ENCODE data around the gene C1orf116.

C1orf116 gene

GRCh38 chr1:207032528-207033017 is at the start of gene C1orf116:
C1orf116 (minus strand) TSS chr1:207032756; CDS start chr1:207027598, 5,158 bp downstream.
- no peak within 1 kb of the TSS for H3K4me3 ChIP-seq (ENCODE audit: control insufficient read depth, low read depth, low read length)
- TF ChIP-seq CTCF (conservative IDR thresholded peaks at IDR 0.05; ENCODE audit: control insufficient read depth, insufficient read depth, low read depth, low read length) = no peak
- no peak for DNase-seq (ENCODE audit: low read depth)

- no peak overlapping the region for H3K4me3 ChIP-seq (ENCODE audit: control insufficient read depth, low read depth, low read length)
- no peak for DNase-seq (ENCODE audit: low read depth)
- no peak for TF ChIP-seq CTCF (conservative IDR thresholded peaks at IDR 0.05; ENCODE audit: control insufficient read depth, insufficient read depth, low read depth, low read length)
Observed at GRCh38 chr1:207081806-207082205, 49.2 kb upstream of the C1orf116 start.

- no peak for DNase-seq (ENCODE audit: low read depth)
- H3K4me3 ChIP-seq (ENCODE audit: control insufficient read depth, low read depth, low read length) = no peak overlapping the region
- no peak for TF ChIP-seq CTCF (conservative IDR thresholded peaks at IDR 0.05; ENCODE audit: control insufficient read depth, insufficient read depth, low read depth, low read length)
Observed at GRCh38 chr1:207081088-207081487, 48.5 kb upstream of the C1orf116 start.

GRCh38 chr1:207079706-207080241 is 47.2 kb upstream of the C1orf116 start:
- DNase-seq (ENCODE audit: low read depth) = no peak
- TF ChIP-seq CTCF (conservative IDR thresholded peaks at IDR 0.05; ENCODE audit: control insufficient read depth, insufficient read depth, low read depth, low read length) = no peak

GRCh38 chr1:207078578-207079132 is 46.1 kb upstream of the C1orf116 start:
- H3K4me3 ChIP-seq (ENCODE audit: control insufficient read depth, low read depth, low read length) = no peak overlapping the region
- no peak for TF ChIP-seq CTCF (conservative IDR thresholded peaks at IDR 0.05; ENCODE audit: control insufficient read depth, insufficient read depth, low read depth, low read length)
- no peak for DNase-seq (ENCODE audit: low read depth)

More at GRCh38 chr1:207079706-207080241, 47.2 kb upstream of the C1orf116 start:
- no peak overlapping the region for H3K4me3 ChIP-seq (ENCODE audit: control insufficient read depth, low read depth, low read length)

GRCh38 chr1:207077470-207078377 is 45.2 kb upstream of the C1orf116 start:
- TF ChIP-seq CTCF (conservative IDR thresholded peaks at IDR 0.05; ENCODE audit: control insufficient read depth, insufficient read depth, low read depth, low read length) = peak; percentile 94
- no peak overlapping the region for H3K4me3 ChIP-seq (ENCODE audit: control insufficient read depth, low read depth, low read length)
- DNase-seq (ENCODE audit: low read depth) = peak; percentile 81
